H1 (cell line): Measurements from ENCODE around the gene SPOCK1. TPM values are rescaled to one million over a fixed set of nuclear protein-coding genes. Genes with fewer than 3 reads are reported as not detected.

ENCODE experiments used
- ASH2L ChIP-seq: fragments of 200-600, 300-600 bp; sonication (generic); IDR thresholded peaks from one replicate; pipeline ENCODE4 v1.7.1; 2017; ENCODE audit warnings: low read length
- CBX8 ChIP-seq: fragments of 300-800, 300-1000 bp; sonication (generic); IDR thresholded peaks from 2 replicates; pipeline ENCODE4 v1.7.1; 2016; ENCODE audit warnings: low read depth, low read length, borderline replicate concordance
- HDAC2 ChIP-seq, 2 experiments: fragments of 300-600 bp in 1 of 2; sonication (generic) in 1 of 2; IDR thresholded peaks; 2 replicates each; pipeline ENCODE4 v1.6.1; 2011 to 2012; ENCODE audit warnings: low read depth in 2 of 2, low read length in 2 of 2, mild to moderate bottlenecking in 2 of 2, moderate library complexity in 2 of 2, borderline replicate concordance in 1 of 2, inconsistent platforms in 1 of 2
- HDAC6 ChIP-seq: IDR thresholded peaks from one replicate; pipeline ENCODE4 v1.7.1; 2012; ENCODE audit warnings: low read depth, mild to moderate bottlenecking, inconsistent platforms, low read length, moderate library complexity
- RBBP5 ChIP-seq: IDR thresholded peaks from 2 replicates; pipeline ENCODE4 v1.7.1; 2012; ENCODE audit warnings: low read depth, mild to moderate bottlenecking, inconsistent platforms, low read length, moderate library complexity, borderline replicate concordance
- polyA plus RNA-seq, 7 experiments: library from polyadenylated mRNA; depleted of rRNA in 3 of 7; stranded (reverse) in 5 of 7; unstranded in 2 of 7; fragments of >200 nt in 5 of 7; fragments of 200-250 nt in 2 of 7; gene quantifications; 1 replicate in 5 of 7; 2 replicates in 1 of 7; 4 replicates in 1 of 7; pipeline versions ENCODE4 v1.2.1 to v1.2.3, GENCODE V29; 2011 to 2013; ENCODE audit warnings: missing spikeins in 2 of 7, mixed read lengths in 2 of 7
- total RNA-seq: library from RNA; stranded (reverse); fragmentation: NEBNext Ultra II Directional; extraction: Animal tissue kit (Norgen Biotek cat#: 25700); gene quantifications from 2 replicates; pipeline ENCODE4 v1.2.1, GENCODE V29; 2021

The SPOCK1 gene
- total and polyA plus RNA-seq, 2 of the 8 experiments (the other 6 are each of a cell fraction or from before 2014, with no cell fraction given), result 6.9 to 18.1 TPM

DNA sequence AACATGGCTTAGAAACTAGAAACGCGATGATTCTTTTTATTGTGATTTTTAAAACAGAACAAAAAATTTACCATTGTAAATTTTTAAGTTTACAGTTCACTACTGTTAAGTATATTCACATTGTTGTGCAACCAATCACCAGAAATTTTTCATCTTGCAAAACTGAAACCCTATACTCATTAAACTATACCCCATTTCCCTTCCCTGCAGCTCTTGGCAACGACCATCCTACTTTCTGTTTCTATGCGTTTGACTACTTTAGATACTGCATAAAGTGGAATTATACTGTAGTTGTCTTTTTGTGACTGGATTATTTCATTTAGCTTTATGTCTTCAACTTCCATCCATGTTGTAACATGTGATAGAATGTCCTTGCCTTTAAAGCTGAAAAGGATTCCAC, 52.5 kb downstream of the SPOCK1 start (continued):
- TF ChIP-seq RBBP5 (no peak), HDAC2 (IDR thresholded peaks at IDR 0.05; ENCODE audit: borderline replicate concordance in 1 of 2, low read depth in 2 of 2, low read length in 2 of 2) (no peak), HDAC6 (no peak), CBX8 (no peak), ASH2L (no peak)
